Stimulated activated CD4-positive, alpha-beta T cell treated with anti-CD3 and anti-CD28 coated beads, Interleukin-4, amount 100 ng/mL, for 24 hours (primary cell): Measurements from ENCODE around the gene GNB5.
A peak's percentile ranks its signal among the peaks of the same experiment; 100 is the strongest.
"Not testable (repeated sequence)": the region's sequence is repeated elsewhere in the genome, so short reads cannot be mapped to it uniquely, and the experiment has no call there.

Experiments used
- DNase-seq: peaks from one replicate; pipeline ENCODE4 v3.0.0-alpha.2; 2020

Gene GNB5

DNA sequence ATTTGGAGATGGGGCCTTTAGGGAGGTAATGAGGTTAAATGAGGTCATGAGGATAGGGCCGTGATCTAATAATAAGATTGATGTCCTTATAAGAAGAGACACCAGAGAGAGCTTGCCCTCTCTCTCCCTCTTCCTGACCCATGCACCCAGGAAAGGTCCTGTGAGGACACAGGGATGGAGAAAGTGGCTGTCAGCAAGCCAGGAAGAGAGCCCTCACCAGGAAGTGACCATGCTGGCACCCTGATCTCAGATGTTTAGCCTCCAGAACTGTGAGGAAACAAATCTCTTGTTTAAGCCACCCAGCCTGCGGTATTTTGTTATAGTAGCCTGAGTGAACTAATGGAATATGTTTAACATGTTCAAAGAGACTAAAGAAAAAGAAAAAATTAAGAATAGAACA is 15.3 kb upstream of the GNB5 start:
- no peak for DNase-seq

DNA sequence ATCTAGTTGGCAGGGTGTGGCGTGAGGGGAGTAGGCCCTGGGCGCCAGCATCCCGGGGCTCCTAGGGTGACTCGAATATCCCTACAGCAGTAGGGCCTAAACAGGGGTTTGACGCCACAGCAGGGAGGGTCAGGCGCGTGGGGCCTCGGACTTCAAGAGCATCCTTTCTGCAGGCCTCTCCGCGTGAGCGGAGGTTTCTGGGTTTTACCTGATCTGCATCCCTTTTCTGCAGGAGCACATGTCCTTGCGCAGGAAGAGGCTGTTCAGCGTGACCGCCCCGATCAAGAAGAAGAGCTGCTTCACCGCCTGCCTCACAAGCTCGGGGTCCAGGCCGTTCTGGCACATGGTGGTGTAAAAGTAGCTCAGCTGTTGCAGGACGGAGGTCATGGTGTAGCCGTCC is 13.5 kb upstream of the GNB5 start:
- DNase-seq = no peak

DNA sequence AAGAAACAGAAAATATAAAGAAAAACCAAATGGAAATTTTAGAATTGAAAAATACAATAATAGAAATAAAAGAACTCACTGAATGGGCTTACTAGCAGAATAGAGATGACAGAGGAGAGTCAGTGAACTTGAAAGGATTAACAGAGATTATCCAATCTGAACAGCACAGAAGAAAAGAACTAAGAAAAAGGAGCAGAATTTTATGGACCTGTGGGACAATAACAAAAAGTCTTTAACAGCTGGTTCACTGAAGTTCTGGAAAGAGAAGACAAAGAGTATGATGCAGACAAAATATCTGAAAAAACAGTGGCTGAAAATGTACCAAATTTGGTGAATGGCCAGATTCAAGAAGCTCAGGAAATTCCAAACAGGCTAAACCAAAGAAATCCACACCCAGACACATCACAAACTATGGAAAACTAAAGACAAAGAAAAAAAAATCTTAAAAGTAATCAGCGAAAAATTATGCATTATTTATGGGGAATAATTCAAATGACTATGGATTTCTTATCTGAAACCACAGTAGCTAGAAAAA is 9.7 kb upstream of the GNB5 start:
- no peak for DNase-seq

DNA sequence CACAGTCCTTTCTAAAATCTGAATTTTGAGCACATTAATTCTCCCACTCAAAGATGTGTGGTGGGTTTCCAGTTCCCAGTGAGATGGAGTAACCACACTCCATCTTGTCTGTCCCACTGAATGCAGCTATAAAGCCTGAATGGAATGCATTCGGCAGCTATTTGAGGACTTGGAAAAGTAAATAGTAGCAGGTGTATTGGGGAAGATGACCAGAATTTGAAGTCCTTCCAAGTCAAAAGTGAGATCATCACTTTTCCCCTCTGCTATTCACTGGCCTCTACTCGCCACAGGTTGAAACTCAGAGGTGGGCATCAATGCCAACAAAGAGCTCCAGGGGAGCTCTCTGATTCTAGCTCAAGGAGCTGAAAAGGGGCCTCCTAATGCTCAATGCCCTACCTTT is 8.1 kb upstream of the GNB5 start:
- DNase-seq = no peak

DNA sequence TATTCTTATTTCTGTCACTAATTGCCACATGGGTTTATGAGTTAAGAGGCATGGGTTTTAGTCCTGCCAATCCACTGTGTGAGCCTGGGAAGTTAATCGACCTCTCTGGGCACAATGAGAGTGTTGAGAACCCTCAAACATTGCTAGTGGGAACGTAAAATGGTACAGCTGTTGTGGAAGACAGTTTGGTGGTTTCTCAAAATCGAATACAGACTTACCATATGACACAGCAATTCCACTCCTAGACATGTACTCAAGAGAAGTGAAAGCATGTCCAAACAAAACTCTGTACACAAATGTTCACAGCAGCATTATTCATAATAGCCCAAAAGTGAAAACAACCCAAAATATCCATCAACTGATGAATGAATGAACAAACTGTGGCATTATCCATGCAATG is 5.7 kb upstream of the GNB5 start:
- no peak for DNase-seq

DNA sequence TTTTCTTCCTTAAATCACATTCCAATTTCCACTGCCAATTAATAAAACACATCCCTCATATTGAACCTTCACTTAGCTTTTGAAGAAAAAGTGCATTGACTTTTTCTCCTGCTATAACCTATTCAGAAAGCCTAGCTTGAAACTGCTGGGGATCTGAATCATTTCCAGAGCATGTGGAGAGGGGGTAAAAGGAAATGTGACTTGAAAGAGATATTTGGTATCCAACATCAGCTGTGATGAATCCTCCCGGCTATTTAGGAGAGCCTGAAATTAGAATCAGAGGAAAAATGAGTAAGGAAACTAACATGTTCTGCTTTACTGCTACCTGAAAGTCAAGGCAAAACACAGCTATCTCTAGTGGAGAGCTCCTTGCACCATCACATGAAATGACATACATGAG is 2.6 kb upstream of the GNB5 start:
- no peak for DNase-seq

DNA sequence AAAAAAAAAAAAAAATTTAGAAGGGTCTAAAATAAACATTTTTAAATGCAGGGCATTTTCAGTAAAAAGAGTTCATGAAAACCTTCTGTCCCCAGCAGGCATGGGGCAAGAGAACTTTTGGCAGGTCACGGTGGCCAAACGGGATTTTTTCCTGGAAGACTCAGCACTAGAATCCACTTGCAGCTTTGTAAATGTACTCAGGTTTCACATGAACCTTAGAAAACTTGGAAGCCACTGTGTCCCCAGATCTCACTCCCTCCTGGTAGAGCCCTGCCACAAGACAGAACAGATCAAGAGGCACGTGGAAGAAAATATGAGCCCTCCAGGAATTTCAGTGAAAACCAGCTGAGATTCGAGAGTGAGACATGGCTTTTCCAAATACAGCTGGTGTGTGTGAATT is 2.1 kb upstream of the GNB5 start:
- no peak for DNase-seq

DNA sequence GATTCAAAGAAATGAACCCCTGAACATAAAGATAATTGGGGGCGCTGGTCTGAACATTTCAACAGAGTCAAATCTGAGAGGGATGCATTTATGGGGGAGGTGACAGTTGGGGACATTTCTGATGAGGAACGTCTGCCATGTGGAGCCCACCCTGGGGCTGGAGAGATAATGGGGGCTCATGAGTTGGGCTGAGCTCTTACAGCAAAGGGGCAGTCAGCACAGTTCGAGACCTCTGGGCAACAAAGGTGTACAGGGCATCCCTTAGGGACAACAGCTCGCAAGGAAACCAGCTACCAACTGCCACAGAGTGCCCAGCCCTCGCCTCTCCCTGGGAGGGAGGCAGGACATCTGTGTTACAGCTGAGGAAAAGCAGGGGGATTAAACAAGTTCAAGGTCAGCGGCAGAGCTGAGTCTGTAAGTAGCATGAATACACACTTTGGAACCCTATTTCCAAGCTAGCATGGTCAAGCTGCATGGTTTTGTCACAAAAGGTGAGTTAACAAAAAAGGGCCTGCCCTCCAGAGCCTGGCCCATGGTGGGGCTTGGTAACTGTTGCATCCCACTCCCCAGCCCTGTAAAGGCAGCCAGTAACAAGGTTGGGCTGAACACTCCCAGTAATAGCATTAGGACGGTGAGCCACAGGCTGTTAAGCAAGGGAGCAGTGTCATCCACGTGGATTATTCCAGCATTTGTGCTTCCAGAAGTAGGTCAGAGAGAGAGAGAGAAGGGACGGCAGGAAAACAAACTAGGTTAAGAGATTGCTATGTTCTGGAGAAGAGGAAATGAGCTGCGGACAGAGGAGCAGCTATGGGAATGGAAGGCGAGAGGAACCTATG is 4.3 kb downstream of the GNB5 start:
- no peak for DNase-seq

DNA sequence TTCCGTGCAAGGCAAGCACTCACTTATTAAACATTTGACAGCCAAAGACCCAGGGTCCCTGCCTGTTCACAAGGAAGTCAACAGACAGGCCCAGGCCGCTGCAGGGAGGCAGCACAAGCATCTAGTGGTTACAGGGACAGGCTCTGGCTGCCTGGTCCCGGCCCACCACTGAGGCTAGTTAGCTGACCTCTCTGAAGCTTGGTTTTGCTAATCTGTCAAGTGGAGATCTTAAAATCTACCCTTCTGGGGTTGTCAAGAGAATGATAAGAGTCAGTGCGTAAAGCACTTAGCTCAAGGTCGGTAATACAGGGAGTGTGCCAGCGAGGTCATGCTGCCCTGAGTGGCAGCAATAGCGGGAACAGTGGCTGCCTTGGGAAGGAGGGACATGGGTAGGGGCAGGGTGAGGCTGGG is 6.0 kb downstream of the GNB5 start:
- DNase-seq = no peak

DNA sequence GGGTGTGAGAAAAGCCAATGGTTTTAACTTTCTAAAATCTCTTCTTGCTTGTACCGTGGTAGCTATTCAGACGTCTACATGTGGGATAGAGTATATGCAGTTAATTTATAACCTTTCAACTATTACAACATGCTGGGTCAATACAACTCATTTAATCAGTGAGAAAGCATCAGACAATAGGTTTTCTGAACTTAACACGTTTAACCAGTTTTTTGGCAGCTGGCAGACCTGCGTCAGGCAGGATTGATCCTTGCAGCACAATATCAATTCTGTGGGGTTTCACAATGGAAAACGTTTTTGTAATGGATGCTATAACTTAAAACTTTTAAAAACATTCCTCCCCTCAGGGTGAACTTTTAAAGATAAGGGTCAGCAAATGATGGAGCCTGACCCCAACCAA is 6.5 kb downstream of the GNB5 start:
- no peak for DNase-seq

DNA sequence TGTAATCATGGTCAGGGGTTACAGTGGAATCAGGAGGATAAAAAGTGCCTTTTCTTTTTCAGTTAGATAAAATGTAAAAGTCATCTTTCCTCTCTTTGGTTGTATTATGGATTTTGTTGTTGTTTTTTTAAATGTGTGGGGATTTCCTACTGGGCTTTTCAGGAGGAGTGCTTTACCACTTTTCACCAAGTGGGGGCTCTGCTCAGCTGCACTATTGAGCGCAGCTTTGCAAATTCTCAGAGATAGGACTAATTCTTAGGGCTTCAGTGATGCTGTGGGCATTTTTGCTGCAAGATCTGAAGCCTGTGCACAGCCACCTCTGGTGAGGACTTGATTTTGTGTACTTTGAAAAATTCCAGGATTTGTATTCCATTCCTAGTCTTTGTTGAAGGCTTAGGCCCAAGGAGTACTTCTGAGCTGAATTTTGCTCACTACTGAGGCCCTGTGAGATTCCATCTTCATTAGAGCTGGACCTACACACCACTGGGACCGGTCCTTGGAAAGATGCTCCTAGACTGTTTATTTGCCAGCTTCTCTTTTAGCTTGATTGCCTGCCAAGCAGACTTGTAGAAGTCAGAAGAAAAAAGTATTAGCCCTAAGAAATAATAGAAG is 7.5 kb downstream of the GNB5 start:
- DNase-seq = peak; percentile 28

DNA sequence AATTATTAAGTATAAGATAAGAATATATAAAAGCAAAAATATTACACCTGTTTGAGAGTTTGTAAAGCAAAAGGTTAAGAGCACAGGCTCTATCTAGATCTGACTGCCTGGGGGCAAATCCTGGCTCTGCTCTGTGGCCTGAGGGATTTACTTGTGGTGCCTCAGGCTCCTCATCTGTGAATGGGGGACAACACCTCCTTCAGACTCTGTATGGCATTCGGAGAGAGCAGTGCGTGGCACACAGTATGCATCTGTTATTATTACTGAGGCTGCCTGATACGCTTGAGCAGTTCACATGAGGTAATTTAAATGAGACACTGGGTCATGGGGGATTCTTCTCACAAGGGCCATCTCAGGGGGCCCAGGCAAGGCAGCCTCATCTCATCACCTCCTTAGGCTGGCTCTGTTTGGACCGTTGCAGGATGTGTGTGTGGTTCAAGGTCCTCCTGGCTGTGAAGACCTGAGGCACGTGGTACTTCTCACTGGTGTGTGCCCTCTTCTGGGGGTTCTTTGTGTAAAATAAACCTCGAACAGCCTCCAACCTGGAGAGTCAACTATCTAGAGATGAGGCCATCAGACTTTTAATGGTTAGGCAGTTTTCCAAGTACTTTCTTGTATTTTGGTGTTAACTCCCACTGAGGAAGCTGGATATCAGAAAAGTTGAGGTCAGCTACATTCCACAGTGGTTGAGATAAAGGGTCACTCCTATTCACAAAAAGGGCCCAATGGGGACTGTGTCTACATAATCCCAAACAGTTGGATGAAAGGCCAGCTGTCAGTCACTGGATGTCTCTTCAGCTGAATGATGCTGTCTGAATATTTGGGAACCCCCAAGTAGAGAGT is 9.0 kb downstream of the GNB5 start:
- DNase-seq = no peak

DNA sequence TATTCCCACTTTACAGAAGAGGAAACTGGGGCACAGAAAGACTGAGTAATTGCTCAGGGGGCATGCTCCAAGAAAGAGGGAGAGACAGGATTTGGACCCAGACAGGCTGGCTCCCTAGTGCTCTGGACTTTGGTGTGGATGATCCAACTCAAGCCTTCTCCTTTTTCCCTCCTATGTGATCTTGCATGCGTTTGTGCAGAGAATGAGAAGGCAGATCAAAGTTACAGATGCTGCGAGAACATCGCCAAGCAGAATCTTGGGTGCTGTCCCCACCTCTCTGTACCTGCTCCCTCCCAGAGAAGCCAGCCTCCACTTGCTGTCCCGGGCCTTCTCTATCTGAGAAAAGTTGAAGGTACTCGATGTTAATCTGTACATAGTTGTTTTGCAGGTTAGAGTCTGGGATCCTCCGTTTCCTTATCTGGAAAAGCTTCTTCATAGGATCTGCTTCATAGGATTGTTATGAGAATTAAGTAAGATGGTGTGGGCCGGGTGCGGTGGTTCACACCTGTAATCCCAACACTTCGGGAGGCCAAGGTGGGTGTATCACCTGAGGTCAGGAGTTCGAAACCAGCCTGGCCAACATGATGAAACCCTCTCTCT is 10.2 kb downstream of the GNB5 start:
- no peak for DNase-seq

DNA sequence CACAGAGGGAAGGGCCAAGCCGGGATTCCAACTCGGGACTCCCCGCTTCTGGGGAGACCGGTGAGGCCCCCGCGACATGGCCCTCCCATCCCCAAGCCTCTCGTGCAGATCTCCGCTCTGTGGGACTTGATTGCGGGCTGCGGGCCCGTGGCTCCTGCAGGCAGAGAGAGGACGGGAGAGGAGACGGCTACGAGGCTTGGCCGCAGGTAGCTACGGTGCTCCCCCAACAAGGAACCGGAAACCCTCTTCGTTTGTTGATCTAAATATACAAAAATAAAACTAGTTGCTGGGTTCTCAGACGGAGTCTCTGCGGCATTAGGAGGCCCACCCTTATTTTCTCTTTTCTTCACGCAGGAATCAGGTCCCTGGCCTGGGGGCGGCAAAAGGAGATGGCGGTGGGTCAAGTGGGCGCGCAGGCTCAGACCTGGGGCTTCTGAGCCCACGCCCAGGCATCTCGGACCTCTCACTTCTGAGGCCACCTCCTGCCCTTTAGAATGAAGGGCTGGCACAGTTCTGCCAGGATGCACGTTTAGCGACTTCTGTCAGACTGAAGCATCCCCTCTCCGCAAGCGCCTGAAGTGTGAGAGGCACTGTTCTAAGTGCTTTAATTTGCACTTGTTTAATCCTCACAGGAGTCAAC is 10.9 kb downstream of the GNB5 start:
- peak; percentile 5 for DNase-seq

DNA sequence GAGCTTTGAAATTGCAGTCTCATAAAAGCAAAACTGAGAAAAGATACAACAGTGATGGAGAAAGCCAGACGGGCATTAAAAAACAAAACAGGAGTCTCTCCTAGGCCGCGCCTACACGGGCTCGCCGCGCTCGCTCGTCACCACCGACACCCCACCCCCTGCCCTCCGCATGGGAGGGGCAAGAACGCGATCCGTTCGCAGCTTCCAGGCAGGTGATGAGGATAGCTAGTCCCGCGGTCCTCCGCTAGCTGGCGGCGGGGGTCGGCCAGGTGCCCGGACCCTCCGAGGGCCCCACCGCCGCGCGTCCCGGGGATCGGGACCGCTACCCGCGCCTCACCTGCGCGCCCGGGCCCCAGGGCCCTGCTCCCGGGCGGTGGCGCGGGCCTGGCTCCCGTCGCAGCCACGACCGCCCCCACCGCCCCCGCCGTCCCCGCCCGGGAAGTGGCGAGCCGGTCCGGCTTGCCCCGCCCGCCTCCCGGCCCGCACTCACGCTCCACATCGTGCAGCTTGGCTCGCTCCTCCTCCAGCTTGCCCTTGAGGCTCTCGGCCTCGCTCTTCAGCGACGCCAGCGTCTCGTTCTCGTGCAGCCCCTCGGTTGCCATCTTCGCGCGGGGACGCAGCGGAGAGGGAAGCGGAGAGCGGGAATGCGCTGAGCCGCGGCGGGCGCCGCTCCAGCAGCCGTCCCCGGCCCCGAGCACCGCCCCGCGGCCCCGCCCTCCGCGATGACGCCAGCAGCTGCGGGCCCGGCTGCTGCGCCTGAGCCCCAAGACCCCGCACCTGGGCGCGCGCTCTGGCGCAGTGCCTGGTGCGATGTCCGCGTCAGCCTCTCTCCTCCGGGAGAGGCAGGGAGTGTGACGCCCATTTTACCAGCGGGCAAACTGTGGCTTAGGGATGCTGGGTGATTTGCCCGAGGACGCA is 11.7 kb downstream of the GNB5 start:
- peak; percentile 87 for DNase-seq

DNA sequence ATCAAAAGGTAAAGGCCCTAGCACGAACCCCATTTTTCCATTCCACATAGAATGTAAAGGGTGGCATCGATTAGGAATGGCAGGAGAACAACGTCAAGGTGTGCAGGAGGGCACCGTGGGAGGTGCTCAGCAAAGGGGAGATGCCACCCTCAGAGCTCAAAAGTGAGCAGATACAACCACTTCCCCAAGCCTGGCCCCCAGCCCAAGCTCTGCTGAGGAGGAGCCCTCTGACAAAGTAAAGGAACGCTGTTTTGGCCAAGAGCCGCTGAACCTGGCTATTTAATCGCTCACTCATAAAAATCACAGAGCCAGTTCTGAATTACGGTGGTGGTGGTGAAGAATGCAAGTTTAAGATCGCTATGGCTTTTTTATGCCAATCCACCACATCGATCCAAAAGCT is 12.4 kb downstream of the GNB5 start:
- no peak for DNase-seq

DNA sequence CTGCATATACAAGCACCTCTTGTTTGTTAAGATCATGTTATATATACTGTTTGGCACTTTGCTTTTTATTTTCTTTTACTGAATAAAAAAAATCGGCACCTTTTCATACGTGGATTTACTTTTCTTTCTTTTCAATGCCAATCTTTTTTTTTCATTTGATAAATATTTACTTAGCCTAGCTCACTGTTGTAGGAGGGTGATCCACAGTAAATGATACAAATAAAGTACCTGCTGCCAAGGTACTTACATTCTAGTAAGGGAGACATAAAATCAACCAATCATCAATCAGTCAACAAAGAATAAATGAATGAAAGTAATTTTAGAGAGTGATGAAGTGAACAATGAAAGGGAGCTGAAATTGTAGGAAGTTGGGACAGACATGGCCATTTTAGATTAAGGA is 18.3 kb downstream of the GNB5 start:
- no peak for DNase-seq

DNA sequence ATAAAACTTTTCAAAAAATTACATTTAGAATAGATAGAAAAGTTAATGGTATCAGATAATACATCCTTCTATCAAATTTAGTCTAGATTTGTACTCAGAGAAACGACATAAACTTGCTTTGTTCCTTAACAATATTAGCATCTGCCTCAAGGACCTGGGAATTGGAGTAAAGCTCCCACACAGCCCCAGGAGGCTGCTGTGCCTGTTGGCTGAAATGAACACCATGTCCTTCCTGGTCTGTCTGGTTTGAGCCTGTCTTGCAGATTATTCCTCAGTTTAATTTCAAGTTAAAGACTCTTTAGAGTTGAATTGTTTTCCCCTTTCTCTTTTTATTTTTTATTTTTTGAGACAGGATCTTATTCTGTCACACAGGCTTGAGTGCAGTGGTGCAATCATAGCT is 19.4 kb downstream of the GNB5 start:
- no peak for DNase-seq

DNA sequence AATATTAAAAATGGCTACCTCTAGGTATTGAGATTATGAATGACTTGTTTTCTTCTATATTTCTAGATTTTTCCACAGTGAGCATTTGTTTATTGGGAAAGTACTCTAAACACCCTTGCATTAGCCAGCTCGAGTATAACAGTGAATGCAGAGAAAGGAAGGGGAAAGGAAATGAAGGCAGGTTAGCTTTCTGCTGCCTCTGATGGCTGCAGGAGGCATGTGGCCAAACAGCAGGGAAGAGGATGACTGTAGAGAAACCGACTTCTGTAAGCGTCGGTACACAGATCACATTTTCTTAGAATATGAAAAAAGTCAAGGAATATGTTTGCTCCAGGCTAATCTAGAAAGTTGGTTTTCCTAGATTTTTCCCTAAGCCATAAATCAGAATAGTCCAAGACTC is 19.8 kb downstream of the GNB5 start:
- no peak for DNase-seq

DNA sequence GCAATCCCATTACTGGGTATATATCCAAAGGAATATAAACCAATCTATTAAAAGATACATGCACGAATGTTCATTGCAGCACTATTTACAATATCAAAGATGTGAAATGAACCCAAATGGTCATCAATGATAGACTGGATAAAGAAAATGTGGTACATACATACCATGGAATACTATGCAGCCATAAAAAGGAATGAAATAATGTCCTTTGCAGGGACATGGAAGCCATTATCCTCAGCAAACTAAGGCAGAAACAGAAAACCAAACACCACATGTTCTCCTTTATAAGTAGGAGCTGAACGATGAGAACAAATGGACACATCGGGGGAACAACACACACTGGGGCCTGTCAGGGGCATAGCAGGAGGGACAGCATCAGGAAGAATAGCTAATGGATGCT is 21.0 kb downstream of the GNB5 start:
- DNase-seq = not testable (repeated sequence)

DNA sequence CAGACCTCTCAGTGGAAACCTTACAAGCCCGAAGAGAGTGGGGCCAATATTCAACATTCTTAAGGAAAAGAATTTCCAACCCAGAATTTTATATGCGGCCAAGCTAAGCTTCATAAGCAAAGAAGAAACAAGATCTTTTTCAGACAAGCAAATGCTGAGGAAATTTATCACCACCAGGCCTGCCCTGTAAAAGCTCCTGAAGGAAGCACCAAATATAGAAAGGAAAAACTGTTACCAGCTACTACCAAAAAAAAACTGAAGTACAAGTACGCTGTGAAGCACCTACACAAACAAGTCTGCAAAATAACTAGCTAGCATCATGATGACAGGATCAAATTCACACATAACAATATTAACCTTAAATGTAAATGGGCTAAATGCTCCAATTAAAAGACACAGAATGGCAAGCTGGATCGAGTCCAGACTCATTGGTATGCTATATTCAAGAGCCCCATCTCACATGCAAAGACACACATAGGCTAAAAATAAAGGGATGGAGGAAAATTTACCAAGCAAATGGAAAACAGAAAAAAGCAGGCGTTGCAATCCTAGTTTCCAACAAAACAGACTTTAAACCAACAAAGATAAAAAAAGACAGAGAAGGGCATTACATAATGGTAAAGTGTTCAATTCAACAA is 25.6 kb downstream of the GNB5 start:
- DNase-seq = not testable (repeated sequence)
